Inferior parietal cortex (tissue), 1 donor: ENCODE measurements around the gene ZNF227.
"Not testable (repeated sequence)": the region's sequence is repeated elsewhere in the genome, so short reads cannot be mapped to it uniquely, and the experiment has no call there.

Experiments used
- DNase-seq: peaks from one replicate; pipeline ENCODE4 v3.0.0-alpha.2; 2016; ENCODE audit errors: extremely low spot score

The ZNF227 gene

GRCh38 chr19:44252332-44252731 is 40.0 kb downstream of the ZNF227 start:
- not testable (repeated sequence) for DNase-seq

- not testable (repeated sequence) for DNase-seq
These were observed 41.1 kb downstream of the ZNF227 start for GRCh38 chr19:44253392-44253791.

- no peak for DNase-seq
These were observed 42.2 kb downstream of the ZNF227 start for GRCh38 chr19:44254496-44254895.

GRCh38 chr19:44255705-44256411 is 43.5 kb downstream of the ZNF227 start:
- no peak for DNase-seq

- no peak for DNase-seq
These were observed 45.8 kb downstream of the ZNF227 start for GRCh38 chr19:44258136-44258535.

GRCh38 chr19:44258835-44259413 is 46.6 kb downstream of the ZNF227 start:
- no peak for DNase-seq

- no peak for DNase-seq
These were observed 48.0 kb downstream of the ZNF227 start for GRCh38 chr19:44260343-44260681.

- no peak for DNase-seq
These were observed 48.5 kb downstream of the ZNF227 start for GRCh38 chr19:44260695-44261446.

- DNase-seq, result no peak
These were observed 65.0 kb downstream of the ZNF227 start for GRCh38 chr19:44277331-44277730.

- no peak for DNase-seq
These were observed 65.9 kb downstream of the ZNF227 start for GRCh38 chr19:44278181-44278690.

GRCh38 chr19:44280916-44281315 is 68.6 kb downstream of the ZNF227 start:
- no peak for DNase-seq

GRCh38 chr19:44282846-44283245 is 70.5 kb downstream of the ZNF227 start:
- no peak for DNase-seq

GRCh38 chr19:44284968-44285367 is 72.6 kb downstream of the ZNF227 start:
- no peak for DNase-seq
